ENCODE results near the gene WASF1.
"Not testable (repeated sequence)": the region's sequence is repeated elsewhere in the genome, so short reads cannot be mapped to it uniquely, and the experiment has no call there.

The WASF1 gene

DNA sequence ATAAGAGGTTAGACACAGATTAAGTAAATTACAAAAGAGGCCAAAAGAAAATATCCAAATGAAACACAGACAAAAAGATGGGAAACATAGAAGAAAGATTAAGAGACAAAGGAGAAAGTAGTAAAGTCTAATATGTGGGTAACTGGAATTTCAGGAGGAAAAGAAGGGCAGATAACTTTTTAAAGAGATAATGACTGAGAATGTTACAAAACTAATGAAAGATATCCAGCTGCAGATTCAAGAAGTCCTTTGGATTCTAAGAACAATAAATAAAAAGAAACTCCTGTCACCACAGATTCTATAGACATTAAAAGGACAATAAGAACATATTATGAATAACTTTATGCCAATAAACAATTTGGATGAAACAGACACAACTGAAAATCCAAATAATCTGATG, 90.1 kb downstream of the WASF1 start:
- no peak for DNase-seq (ENCODE audit: low read depth in 2 of 2)

DNA sequence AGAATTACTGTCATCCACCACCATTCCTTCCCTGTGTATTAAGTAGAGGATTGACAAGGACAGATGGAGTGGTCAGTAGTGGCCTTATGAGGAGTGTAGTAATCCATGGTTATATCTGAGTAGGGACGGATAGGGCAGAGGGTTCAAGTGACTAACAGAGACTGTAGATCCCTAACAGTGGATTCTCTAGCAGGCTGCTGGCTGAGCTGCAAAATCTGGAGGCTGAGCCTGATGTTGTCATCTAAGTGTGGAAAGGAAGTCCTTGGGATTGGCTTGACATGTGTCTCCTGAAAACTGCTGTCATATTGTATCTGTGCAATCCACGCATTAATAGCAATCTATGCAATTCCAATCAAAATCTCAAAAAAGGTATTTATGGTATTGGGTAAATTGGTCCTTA, 94.2 kb downstream of the WASF1 start:
- no peak for DNase-seq (ENCODE audit: low read depth in 2 of 2)

DNA sequence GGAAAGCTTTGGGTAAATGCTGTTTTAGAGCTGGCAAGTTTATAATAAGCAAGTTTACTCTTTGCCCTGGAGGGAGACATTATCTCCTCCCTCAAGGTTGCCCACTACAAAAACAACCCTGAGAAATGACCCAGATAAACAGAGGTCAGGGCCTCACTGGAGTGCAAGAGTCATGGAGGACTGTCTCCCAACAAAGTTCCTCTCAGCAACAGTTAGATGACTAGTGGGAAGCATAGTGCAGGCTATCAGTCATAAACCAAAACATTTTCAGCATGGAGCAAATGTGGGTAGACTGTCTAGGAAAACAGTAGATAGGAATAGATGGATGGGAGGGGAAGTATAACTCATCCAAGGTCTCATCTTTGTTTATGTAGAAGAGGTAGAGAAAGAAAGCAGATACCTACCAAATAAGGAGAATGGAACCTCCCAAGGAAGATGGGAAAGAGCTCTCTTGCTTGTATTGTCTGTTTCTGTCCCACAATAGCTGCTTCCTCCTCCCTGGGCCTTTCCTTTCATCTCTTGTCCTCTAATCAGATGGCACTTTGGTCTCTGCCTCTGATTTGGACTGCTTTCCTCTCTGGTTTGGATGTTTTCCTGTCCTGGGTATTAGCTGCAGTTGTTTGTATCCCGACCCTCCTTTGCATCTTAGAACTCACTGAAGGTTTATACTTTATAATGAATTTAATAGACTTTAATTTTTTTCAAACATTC, 95.4 kb downstream of the WASF1 start:
- no peak for DNase-seq (ENCODE audit: low read depth in 2 of 2)

DNA sequence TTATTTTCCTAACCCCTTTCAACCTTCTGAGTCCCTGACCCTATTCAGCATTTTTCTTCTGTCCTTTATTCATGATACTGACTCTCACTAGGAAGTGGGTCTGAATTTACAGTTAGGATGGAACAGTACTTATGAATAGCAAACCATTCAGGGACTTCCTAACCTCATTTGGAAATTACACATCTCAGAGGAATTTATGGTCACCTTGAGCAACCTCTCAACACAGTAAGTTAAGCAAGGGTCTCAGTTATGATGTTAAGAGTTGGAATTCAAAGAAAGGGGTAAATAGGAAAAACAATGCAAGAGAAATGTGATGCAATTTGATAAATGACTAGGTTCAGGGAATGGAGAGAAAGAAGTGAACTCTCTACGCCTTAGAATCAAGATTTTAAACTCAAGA, 104.1 kb downstream of the WASF1 start:
- no peak for DNase-seq (ENCODE audit: low read depth in 2 of 2)

DNA sequence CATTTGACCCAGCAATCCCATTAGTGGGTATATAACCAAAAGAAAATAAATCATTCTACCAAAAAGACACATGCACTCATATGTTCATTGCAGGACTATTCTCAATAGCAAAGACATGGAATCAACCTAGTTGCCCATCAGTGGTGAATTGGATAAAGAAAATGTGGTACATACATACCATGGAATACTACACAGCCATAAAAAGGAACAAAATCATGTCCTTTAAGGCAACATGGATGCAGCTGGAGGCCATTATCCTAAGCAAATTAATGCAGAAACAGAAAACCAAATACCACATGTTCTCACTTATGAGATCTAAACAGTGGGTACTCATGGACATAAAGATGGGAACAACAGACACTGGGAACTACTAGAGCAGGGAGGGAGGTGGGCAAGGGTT, 106.0 kb downstream of the WASF1 start:
- DNase-seq (ENCODE audit: low read depth in 2 of 2), result not testable (repeated sequence)

DNA sequence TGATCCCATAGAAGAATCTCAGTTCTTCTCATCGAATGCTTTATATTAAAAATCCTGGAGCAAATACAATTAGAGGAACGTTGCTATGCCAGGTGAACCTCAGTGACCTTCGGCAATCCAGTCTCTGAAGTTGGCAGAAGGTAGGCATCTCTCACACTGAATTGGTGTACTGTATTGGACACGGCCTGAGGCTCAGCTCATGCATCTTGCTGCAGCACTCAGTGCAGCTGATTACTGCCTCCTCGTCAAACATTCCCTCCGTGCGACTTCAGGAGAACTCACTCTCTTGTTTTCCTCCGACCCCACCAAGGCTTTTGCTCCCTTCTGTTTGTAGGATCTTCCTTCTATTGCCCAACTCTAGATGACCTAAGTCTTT, 110.9 kb downstream of the WASF1 start:
- no peak for DNase-seq (ENCODE audit: low read depth in 2 of 2)

DNA sequence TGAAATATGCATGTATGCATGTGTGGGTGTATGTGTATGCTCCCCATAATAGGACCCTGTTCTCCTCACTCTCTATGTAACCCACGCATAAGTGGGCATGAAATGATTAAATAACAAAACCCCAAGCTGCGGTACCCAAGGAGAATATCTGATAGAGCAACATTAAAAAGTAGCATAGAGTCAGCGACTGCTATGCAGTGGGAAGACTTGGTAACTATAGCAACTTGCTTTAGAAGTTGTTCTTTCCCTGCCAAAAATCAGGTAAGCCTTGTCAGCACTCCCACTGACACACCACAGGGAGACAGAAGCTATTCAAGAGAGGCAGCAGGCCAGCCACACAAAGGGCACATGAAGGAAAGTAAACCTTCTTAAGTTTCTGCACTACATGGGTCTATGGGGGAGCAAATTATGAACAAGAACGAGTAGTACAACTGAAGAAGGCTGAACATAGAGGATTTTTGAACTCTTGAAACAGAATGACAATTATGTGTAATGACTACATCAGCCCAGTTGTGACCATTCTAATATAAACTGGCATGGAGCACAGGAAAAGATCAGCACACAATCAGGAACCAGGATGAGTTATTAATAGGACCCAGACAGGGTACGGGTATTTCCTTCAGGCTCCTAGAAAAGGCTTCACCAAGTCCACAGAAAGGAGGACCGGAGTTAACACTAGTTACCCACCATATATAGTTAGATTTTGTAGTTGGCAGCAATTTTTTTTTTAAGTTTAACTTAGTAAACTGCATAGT, 111.5 kb downstream of the WASF1 start:
- no peak for DNase-seq (ENCODE audit: low read depth in 2 of 2)

DNA sequence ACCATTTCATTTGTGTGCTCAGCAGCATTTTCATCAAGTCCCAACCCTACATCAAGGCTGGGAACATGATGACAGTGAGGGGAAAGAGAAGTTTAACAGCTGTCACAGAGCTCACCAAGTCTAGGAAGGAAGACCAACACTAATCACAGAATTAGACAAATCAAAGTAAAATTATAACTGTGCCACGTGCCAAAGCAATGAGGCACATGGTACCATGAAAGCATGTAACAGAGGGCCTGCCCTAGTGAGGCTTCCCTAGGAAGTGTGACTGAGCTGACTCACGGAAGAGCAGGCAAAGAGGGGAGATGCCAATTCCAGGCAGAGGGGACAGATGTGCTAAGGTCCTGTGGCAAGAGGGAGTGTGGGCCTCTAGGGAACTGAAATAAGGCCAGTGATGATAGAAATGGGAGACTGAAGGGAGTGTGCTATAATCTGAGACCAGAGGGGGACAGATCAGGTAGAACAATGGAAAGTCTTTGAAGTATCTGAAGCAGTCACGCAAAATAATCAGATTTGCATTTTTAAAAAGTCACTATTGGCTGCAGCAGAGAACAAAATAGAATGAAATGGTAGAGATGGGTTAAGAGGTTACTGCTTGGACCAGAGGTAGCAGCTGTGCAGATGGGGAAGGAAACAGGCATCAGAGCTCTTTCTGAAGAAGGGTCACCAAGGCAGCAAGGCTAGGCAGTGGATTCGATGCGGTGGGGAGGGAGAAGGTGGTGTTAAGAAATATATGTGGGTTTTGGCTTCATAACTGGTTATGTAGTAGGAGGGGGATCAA, 114.5 kb downstream of the WASF1 start:
- DNase-seq (ENCODE audit: low read depth in 2 of 2), result no peak

DNA sequence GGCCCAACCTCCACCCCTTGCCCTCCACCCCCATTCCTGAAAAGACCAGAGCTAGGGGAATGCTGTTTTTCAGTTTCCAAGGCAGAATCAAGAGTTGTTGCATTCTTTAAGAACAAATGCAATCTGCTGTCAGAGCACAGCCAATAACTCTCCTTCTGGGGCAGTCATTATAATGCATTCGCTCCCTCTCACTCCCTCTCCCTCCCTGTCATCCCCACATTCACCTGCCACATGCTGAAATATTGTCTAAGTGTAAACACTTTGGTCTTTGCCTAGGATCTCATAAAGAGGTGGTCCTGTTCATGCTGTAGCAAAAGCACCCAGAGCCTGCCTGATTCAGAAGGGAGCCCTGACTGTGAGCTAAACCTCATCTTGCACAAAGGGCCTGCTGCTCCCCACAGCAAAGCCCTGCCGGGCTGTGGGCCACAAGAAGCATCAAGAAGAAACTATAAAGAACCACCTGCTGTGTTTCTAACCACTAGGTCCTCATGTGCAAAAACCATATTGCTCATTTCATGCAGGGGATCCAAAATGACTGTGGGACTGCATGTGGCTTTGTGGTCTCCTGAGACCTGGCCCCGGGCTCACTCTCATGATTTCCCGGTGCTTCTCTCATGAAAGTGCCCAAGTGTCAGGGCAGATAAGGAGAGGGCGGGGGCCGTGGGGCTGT, 115.7 kb downstream of the WASF1 start:
- no peak for DNase-seq (ENCODE audit: low read depth in 2 of 2)

DNA sequence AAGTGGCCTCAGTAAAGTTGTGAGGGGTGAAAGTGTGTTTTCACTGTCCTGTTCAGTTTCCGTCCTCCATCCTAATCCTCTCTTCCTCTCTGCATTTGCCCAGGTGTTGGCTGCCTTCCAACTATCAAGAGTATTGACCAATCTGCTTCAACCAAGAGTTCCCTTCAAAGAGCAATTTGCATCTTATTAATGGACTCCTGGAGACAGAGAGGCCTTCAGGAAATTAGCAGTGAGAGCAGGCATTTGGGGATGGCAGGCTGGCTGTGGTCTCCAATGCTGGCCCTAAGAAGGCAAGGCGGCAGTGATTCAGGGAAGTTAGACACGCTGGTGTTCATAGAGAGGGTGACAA, 124.1 kb downstream of the WASF1 start:
- DNase-seq (ENCODE audit: low read depth in 2 of 2), result no peak

DNA sequence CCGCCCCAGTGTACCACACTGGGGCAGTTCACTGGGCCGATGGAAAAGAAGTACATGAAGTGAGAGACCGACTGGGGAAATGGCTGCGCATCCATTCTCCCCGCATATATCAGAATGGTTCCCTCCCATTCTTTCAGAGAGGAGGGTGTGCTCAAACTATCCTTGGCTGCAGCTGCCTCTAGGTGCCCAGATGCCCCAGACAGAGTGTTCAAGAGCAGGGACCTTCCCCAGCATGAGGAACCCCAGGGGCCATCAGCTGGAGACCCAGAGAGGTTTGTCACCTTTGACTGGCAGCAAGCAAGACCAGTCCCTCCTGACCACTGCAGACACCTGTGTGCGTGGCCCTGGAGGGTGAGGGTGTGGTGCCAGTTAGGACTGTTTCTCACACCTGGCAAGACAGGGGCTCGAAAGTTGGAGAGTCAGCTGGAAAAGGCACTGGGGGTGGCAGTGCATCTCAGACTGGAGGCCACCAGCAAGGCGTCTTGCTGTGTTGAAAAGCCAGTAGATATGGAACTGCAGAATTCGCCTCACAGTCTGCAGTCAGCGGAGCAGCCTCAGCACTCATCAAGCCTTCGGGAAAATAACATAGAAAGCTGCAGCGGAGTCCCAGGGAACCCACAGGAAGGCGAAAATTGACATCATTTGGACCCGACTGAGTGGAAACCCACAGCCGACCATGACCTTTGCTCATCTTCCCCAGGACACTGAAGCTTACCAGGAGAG, 124.6 kb downstream of the WASF1 start:
- DNase-seq (ENCODE audit: low read depth in 2 of 2), result no peak

DNA sequence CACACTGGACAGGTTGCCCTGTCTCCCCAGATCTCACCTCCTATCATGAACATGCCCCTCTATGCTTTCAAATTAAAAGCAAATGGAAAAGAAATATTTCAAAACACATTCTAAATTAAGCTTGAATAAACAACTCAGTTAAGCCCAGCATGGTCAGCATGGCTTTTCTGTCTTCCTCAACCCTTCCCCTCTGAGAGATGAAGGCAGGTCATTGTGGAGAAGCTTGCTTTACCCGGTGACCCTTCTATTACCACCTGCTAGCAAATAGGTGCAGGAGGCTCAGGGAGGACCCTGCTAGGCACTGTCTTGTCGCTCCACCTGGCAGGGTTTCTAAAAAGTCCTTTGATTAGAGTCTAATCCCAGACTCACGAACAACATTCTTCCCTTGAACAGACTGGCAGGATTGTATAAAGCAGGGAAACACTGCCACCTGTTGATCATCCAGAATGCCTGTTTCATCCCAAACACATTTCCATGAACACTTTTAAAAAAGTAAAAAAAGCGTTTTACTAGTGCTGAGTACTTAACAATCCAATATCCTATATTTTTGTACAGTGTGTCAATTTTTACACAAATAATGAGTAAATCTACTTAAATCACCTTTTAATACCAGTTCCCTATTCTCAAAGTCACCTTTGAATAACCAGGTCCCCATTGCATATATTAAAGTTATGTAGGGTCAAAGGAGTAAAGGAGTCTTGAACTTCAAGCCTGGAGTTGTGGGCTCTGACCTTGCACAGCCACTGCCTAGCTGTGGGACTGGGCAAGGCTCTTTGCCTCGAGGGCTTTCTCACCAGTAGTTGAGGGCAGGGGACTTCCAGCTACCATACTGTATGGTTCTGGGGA, 125.9 kb downstream of the WASF1 start:
- DNase-seq (ENCODE audit: low read depth in 2 of 2), result no peak

DNA sequence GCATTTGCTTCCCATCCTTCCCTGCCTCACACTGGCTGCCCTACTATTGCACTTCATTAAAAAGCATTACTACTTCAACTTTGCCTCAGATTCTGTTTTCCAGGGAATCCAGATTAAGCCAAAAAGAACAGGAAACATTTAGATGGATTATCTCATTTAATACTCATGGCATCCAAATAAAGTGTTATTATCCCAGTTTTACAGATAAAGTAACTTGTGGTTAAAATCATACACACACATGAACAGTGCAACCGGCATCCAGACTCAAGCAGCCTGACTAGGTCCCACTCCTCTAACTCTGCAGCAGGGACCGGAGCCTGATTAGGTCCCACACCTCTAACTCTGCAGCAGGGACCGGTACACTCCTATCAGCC, 129.0 kb downstream of the WASF1 start:
- DNase-seq (ENCODE audit: low read depth in 2 of 2), result no peak

Measured in stimulated activated CD4-positive, alpha-beta T cell treated with anti-CD3 and anti-CD28 coated beads, Interleukin-12 subunit alpha, Interleukin-12 subunit beta, amount 100 ng/mL, for 24 hours (primary cell).